Measurements from ENCODE around the gene CMTM7. TPM values are rescaled to one million over a fixed set of nuclear protein-coding genes. Genes with fewer than 3 reads are reported as not detected.
"Not testable (repeated sequence)": the region's sequence is repeated elsewhere in the genome, so short reads cannot be mapped to it uniquely, and the experiment has no call there.

Gene CMTM7
- total RNA-seq, 2 donors from 2014 or later: 15.6 to 33.1 TPM

- no peak overlapping the region for H3K27ac ChIP-seq
- DNase-seq (ENCODE audit: low spot score): no peak
- H3K9me3 ChIP-seq: no peaks in the 10 kb centered on the region
- no peaks in the 10 kb centered on the region for H3K4me1 ChIP-seq (replicated peaks)
- 89% methylated on average over 5 of the region's 5 CpGs for WGBS
- TF ChIP-seq CTCF (IDR thresholded peaks at IDR 0.05) (no peak), POLR2AphosphoS5 (IDR thresholded peaks at IDR 0.05) (no peak), POLR2A (IDR thresholded peaks at IDR 0.05) (no peak)
- H3K36me3 ChIP-seq: no peaks in the 10 kb centered on the region
- no peak overlapping the region for H3K4me3 ChIP-seq
- intact Hi-C loops (cut with DNase I): loop anchor here (5.0 kb wide), 1 partner anchor 78 kb away; the partner anchor contains the start of gene CMTM7
- no peaks in the 10 kb centered on the region for H3K27me3 ChIP-seq (replicated peaks; ENCODE audit: insufficient read depth)
Observed at GRCh38 chr3:32470362-32470761, 78.7 kb downstream of the CMTM7 start.

GRCh38 chr3:32471246-32471645 is 79.6 kb downstream of the CMTM7 start:
- WGBS: 88% methylated on average over 3 of the region's 3 CpGs
- Histone ChIP-seq H3K27ac (no peak overlapping the region), H3K36me3 (no peaks in the 10 kb centered on the region), H3K4me1 (replicated peaks) (no peaks in the 10 kb centered on the region), H3K9me3 (no peaks in the 10 kb centered on the region), H3K4me3 (no peak overlapping the region), H3K27me3 (replicated peaks; ENCODE audit: insufficient read depth) (no peaks in the 10 kb centered on the region)
- TF ChIP-seq CTCF (IDR thresholded peaks at IDR 0.05) (no peak), POLR2AphosphoS5 (IDR thresholded peaks at IDR 0.05) (no peak), POLR2A (IDR thresholded peaks at IDR 0.05) (no peak)
- intact Hi-C loops (cut with DNase I): loop anchor here (5.0 kb wide), 1 partner anchor 79 kb away; the partner anchor contains the start of gene CMTM7
- no peak for DNase-seq (ENCODE audit: low spot score)

- H3K36me3 ChIP-seq; DNase-seq (ENCODE audit: low spot score); H3K4me3 ChIP-seq; H3K9me3 ChIP-seq; H3K27me3 ChIP-seq (replicated peaks; ENCODE audit: insufficient read depth); H3K27ac ChIP-seq; H3K4me1 ChIP-seq (replicated peaks): not testable (repeated sequence)
- 86% methylated on average over 12 of the region's 12 CpGs for WGBS
- intact Hi-C loops (cut with DNase I): loop anchor here (5.0 kb wide), 1 partner anchor 80 kb away; the partner anchor contains the start of gene CMTM7
Observed at GRCh38 chr3:32472151-32472550, 80.5 kb downstream of the CMTM7 start.

- Histone ChIP-seq H3K9me3 (no peaks in the 10 kb centered on the region), H3K36me3 (no peaks in the 10 kb centered on the region), H3K27ac (no peak overlapping the region), H3K4me3 (no peak overlapping the region), H3K27me3 (replicated peaks; ENCODE audit: insufficient read depth) (no peaks in the 10 kb centered on the region), H3K4me1 (replicated peaks) (no peaks in the 10 kb centered on the region)
- DNase-seq (ENCODE audit: low spot score): no peak
- TF ChIP-seq CTCF (IDR thresholded peaks at IDR 0.05) (no peak), POLR2AphosphoS5 (IDR thresholded peaks at IDR 0.05) (no peak), POLR2A (IDR thresholded peaks at IDR 0.05) (no peak)
- intact Hi-C loops (cut with DNase I): loop anchor here (5.0 kb wide), 1 partner anchor 82 kb away; the partner anchor contains the start of gene CMTM7
- WGBS: 83% methylated on average over 2 of the region's 2 CpGs
Observed at GRCh38 chr3:32474201-32474600, 82.5 kb downstream of the CMTM7 start.

GRCh38 chr3:32480604-32481003 is 89.0 kb downstream of the CMTM7 start:
- TF ChIP-seq CTCF (IDR thresholded peaks at IDR 0.05): no peak
- no peak for TF ChIP-seq POLR2A (IDR thresholded peaks at IDR 0.05)
- TF ChIP-seq POLR2AphosphoS5 (IDR thresholded peaks at IDR 0.05): no peak
- intact Hi-C loops (cut with DNase I): no loop called here
- 100% methylated on average over 1 of the region's 1 CpG for WGBS
- no peaks in the 10 kb centered on the region for H3K27me3 ChIP-seq (replicated peaks; ENCODE audit: insufficient read depth)
- no peaks in the 10 kb centered on the region for H3K4me1 ChIP-seq (replicated peaks)
- no peak overlapping the region for H3K4me3 ChIP-seq
- H3K27ac ChIP-seq: no peak overlapping the region
- H3K36me3 ChIP-seq: no peaks in the 10 kb centered on the region
- no peak for DNase-seq (ENCODE audit: low spot score)
- no peaks in the 10 kb centered on the region for H3K9me3 ChIP-seq
